GF-D8 (cell line): ENCODE results near the gene ATP1B2.

Experiments used
- DNase-seq: peaks from one replicate; lab custom pipeline; 2025; lab: John Stamatoyannopoulos, UW

The ATP1B2 gene

GRCh38 chr17:7685533-7686221 lies 35.0 kb downstream of the ATP1B2 start:
- DNase-seq = peak; percentile 42

GRCh38 chr17:7686222-7687071 lies 35.7 kb downstream of the ATP1B2 start:
- DNase-seq = peak; percentile 42

- peak; percentile 57 for DNase-seq
These were observed 36.6 kb downstream of the ATP1B2 start, which contains the start of gene TP53 for GRCh38 chr17:7687072-7687907. TSS of gene TP53 (minus strand) at chr17:7687490. CDS start at chr17:7676594, 10,896 bp downstream.

- DNase-seq = peak; percentile 74
These were observed 37.4 kb downstream of the ATP1B2 start, which contains the start of gene WRAP53 for GRCh38 chr17:7687908-7688807. TSS of gene WRAP53 (plus strand) at chr17:7688477. CDS start at chr17:7688649, 172 bp downstream.

GRCh38 chr17:7688808-7689316 lies 38.1 kb downstream of the ATP1B2 start:
- DNase-seq = no peak

GRCh38 chr17:7695586-7695985 lies 44.9 kb downstream of the ATP1B2 start:
- DNase-seq = no peak

GRCh38 chr17:7697828-7698588 lies 47.3 kb downstream of the ATP1B2 start:
- DNase-seq = no peak

GRCh38 chr17:7700510-7700909 lies 49.8 kb downstream of the ATP1B2 start:
- DNase-seq = no peak

GRCh38 chr17:7701681-7702080 lies 51.0 kb downstream of the ATP1B2 start:
- DNase-seq = no peak

- no peak for DNase-seq
These were observed 52.0 kb downstream of the ATP1B2 start for GRCh38 chr17:7702776-7703175.

GRCh38 chr17:7703584-7704479 lies 53.1 kb downstream of the ATP1B2 start:
- DNase-seq = no peak

GRCh38 chr17:7704601-7705268 lies 54.0 kb downstream of the ATP1B2 start, which contains the start of gene EFNB3:
TSS of gene EFNB3 (plus strand) at chr17:7705202. CDS start at chr17:7705599, 397 bp downstream.
- no peak for DNase-seq

- DNase-seq = no peak
These were observed 54.8 kb downstream of the ATP1B2 start for GRCh38 chr17:7705269-7706255.

GRCh38 chr17:7706631-7707354 lies 56.1 kb downstream of the ATP1B2 start:
- no peak for DNase-seq
